Activated CD8-positive, alpha-beta T cell treated with anti-CD3 and anti-CD28 coated beads for 36 hours (primary cell): ENCODE measurements around the gene UBE3C. TPM values are rescaled to one million over a fixed set of nuclear protein-coding genes. Genes with fewer than 3 reads are reported as not detected.
"Not testable (repeated sequence)": the region's sequence is repeated elsewhere in the genome, so short reads cannot be mapped to it uniquely, and the experiment has no call there.

Source experiments
- ATAC-seq: fragments of 200-7000 bp; cut with Tn5 transposase; one replicate; pipeline ENCODE4 v1.10.0; 2021; ENCODE audit warnings: mild to moderate bottlenecking, moderate library complexity
- CTCF ChIA-PET: fragments of 350-600 bp; sonication (Branson Sonifier 250); formaldehyde crosslinking; loops from one replicate; lab custom pipeline; 2021; ENCODE audit warnings: antibody characterized with exemption; lab: Charles Lee
- POLR2A ChIA-PET: fragments of 350-600 bp; sonication (Branson Sonifier 250); formaldehyde crosslinking; loops from one replicate; lab custom pipeline; 2021; ENCODE audit warnings: antibody characterized with exemption; lab: Charles Lee
- DNase-seq: peaks from one replicate; pipeline ENCODE4 v3.0.0-alpha.2; 2020
- H3K27ac Mint-ChIP-seq: one replicate; pipeline ENCODE4 v1.8.0; 2021; ENCODE audit warnings: mild to moderate bottlenecking, mixed read lengths
- H3K27me3 Mint-ChIP-seq: one replicate; pipeline ENCODE4 v1.8.0; 2021; ENCODE audit warnings: mixed read lengths
- H3K36me3 Mint-ChIP-seq: one replicate; pipeline ENCODE4 v1.8.0; 2021; ENCODE audit warnings: low read depth, mixed read lengths
- H3K4me1 Mint-ChIP-seq: one replicate; pipeline ENCODE4 v1.8.0; 2021; ENCODE audit warnings: low read depth, mixed read lengths
- H3K4me3 Mint-ChIP-seq: one replicate; pipeline ENCODE4 v1.8.0; 2021; ENCODE audit warnings: mild to moderate bottlenecking, moderate library complexity, mixed read lengths
- H3K9me3 Mint-ChIP-seq: one replicate; pipeline ENCODE4 v1.8.0; 2021; ENCODE audit warnings: mixed read lengths
- intact Hi-C: fragments of 100-400 bp; cut with micrococcal nuclease; formaldehyde crosslinking; loops from one replicate; pipeline ENCODE4 v1.10.0; 2022
- total RNA-seq, 2 experiments: library from RNA; stranded (reverse); gene quantifications; one replicate each; pipeline ENCODE4 v1.2.3, GENCODE V29; 2021
- TF ChIP-seq, protein P1 (sequence below): fragments of 200-600 bp; IDR thresholded peaks from one replicate; pipeline ENCODE4 v1.8.0; 2022; ENCODE audit warnings: antibody characterized with exemption, mild to moderate bottlenecking

Gene UBE3C
- total RNA-seq, 2 experiments from 2014 or later: 59.0 to 59.6 TPM

DNA sequence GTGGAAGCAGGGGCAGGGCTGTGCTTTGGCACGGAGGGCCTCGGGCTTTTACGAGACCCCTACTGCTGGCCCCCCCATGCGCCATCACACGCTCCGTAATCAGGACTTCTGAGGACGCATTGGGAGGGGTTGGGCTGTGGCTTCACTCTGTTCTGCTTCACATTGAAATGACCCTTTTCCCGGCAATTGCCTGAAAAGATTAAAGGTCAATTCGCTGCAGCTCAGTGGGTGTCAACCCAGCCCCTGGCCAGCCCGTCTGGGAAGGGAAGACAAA lies 41.7 kb upstream of the UBE3C start:
- no peaks in the 10 kb centered on the region for H3K4me1 Mint-ChIP-seq
- intact Hi-C loops: no loop called here
- CTCF ChIA-PET: no interaction called here
- DNase-seq (no peak), ATAC-seq (no peak)
- no peak overlapping the region for H3K27ac Mint-ChIP-seq
- H3K9me3 Mint-ChIP-seq: peaks cover 5% of the 10 kb centered on the region
- H3K36me3 Mint-ChIP-seq: no peaks in the 10 kb centered on the region
- H3K4me3 Mint-ChIP-seq: no peak overlapping the region
- TF ChIP-seq, protein P1, sequence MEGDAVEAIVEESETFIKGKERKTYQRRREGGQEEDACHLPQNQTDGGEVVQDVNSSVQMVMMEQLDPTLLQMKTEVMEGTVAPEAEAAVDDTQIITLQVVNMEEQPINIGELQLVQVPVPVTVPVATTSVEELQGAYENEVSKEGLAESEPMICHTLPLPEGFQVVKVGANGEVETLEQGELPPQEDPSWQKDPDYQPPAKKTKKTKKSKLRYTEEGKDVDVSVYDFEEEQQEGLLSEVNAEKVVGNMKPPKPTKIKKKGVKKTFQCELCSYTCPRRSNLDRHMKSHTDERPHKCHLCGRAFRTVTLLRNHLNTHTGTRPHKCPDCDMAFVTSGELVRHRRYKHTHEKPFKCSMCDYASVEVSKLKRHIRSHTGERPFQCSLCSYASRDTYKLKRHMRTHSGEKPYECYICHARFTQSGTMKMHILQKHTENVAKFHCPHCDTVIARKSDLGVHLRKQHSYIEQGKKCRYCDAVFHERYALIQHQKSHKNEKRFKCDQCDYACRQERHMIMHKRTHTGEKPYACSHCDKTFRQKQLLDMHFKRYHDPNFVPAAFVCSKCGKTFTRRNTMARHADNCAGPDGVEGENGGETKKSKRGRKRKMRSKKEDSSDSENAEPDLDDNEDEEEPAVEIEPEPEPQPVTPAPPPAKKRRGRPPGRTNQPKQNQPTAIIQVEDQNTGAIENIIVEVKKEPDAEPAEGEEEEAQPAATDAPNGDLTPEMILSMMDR: no peak
- POLR2A ChIA-PET: no interaction called here
- no peaks in the 10 kb centered on the region for H3K27me3 Mint-ChIP-seq

DNA sequence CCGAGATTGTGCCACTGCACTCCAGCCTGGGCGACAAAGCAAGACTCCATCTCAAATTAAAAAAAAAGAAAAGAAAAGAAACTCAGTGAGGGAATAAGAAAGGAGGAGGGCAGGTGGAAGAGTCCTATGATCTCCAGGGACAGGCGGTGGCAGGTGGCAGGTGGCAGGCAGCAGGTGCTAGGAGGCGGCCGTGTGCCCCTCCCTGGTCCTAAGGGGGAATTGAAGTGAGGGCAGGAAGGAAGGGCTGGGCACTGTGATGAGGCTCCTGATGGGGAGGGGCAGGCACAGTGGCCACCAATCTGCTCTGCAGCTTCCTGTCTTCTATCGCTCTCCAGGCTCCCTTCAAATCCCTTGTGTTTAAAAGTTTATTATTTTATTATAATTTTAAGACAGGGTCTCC lies 41.2 kb upstream of the UBE3C start:
- intact Hi-C loops: no loop called here
- ChIA-PET POLR2A (no interaction called here), CTCF (no interaction called here)
- H3K36me3 Mint-ChIP-seq: no peaks in the 10 kb centered on the region
- no peak overlapping the region for H3K27ac Mint-ChIP-seq
- no peak overlapping the region for H3K4me3 Mint-ChIP-seq
- ATAC-seq (no peak), DNase-seq (no peak)
- no peaks in the 10 kb centered on the region for H3K27me3 Mint-ChIP-seq
- H3K9me3 Mint-ChIP-seq: peaks cover 5% of the 10 kb centered on the region
- TF ChIP-seq, protein P1: no peak
- H3K4me1 Mint-ChIP-seq: no peaks in the 10 kb centered on the region

DNA sequence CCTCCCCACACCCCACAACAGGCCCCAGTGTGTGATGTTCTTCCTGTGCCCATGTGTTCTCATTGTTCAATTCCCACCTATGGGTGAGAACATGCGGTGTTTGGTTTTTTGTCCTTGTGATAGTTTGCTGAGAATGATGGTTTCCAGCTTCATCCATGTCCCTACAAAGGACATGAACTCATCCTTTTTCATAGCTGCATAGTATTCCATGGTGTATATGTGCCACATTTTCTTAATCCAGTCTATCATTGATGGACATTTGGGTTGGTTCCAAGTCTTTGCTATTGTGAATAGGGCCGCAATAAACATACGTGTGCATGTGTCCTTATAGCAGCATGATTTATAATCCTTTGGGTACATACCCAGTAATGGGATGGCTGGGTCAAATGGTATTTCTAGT lies 38.7 kb upstream of the UBE3C start:
- H3K27ac Mint-ChIP-seq, H3K9me3 Mint-ChIP-seq, H3K36me3 Mint-ChIP-seq, CTCF ChIA-PET, intact Hi-C loops, POLR2A ChIA-PET, H3K27me3 Mint-ChIP-seq, H3K4me3 Mint-ChIP-seq, ATAC-seq, DNase-seq, H3K4me1 Mint-ChIP-seq: not testable (repeated sequence)

DNA sequence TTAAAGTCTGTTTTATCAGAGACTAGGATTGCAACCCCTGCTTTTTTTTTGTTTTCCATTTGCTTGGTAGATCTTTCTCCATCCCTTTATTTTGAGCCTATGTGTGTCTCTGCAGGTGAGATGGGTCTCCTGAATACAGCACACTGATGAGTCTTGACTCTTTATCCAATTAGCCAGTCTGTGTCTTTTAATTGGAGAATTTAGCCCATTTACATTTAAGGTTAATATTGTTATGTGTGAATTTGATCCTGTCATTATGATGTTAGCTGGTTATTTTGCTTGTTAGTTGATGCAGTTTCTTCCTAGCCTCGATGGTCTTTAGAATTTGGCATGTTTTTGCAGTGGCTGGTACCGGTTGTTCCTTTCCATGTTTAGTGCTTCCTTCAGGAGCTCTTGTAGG lies 35.1 kb upstream of the UBE3C start:
- CTCF ChIA-PET, H3K36me3 Mint-ChIP-seq, H3K9me3 Mint-ChIP-seq, POLR2A ChIA-PET, H3K4me1 Mint-ChIP-seq, H3K4me3 Mint-ChIP-seq, DNase-seq, intact Hi-C loops, H3K27ac Mint-ChIP-seq, ATAC-seq: not testable (repeated sequence)
- H3K27me3 Mint-ChIP-seq: peaks cover 15% of the 10 kb centered on the region

DNA sequence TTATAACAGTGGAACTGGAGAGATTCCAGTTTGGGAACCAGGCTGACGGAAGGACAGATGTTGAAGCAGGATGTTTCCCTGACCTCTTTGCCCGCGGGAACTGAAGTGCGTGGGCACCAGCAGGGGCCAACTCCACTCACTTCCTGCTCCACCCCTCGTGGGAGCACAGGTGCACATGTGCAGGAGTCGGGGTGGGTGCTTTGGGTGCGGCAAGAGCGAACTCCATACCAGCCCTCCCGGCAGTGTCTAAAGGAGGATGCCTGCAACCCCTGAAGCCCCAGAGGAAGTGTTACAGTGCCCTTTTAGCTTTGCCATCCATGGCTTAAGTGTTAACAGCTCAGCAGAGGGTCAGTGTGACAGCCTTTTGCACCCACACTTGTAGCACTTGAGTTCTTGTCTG lies 27.4 kb upstream of the UBE3C start:
- H3K27me3 Mint-ChIP-seq: peaks cover 25% of the 10 kb centered on the region
- H3K4me3 Mint-ChIP-seq: no peak overlapping the region

DNA sequence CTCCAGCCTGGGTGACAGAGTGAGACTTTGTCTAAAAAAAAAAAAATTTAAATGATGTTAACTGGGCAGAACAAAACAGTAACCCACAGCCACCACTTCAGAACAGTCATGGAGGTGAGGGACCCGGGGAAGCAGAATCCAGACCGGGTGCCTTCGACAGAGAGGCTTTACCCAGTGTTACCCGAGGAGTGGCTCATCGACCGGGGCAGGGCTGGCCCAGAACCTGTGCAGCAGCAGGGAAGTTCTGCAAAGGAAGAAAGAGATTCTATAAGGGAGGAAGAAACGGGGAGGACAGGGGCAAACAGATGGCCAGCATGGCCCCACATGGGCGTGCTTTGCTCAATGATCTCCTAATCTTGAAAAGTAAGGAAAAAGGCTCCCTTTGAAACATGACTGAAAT lies 26.0 kb upstream of the UBE3C start:
- no peak overlapping the region for H3K4me3 Mint-ChIP-seq
- intact Hi-C loops: no loop called here
- ATAC-seq (no peak), DNase-seq (no peak)
- POLR2A ChIA-PET: no interaction called here
- H3K27ac Mint-ChIP-seq: no peak overlapping the region
- TF ChIP-seq, protein P1: no peak
- H3K9me3 Mint-ChIP-seq: peaks cover 12% of the 10 kb centered on the region
- H3K27me3 Mint-ChIP-seq: peaks cover 22% of the 10 kb centered on the region
- peaks cover 3% of the 10 kb centered on the region for H3K36me3 Mint-ChIP-seq
- H3K4me1 Mint-ChIP-seq: no peaks in the 10 kb centered on the region
- CTCF ChIA-PET: no interaction called here

More for the DNA sequence above, 27.4 kb upstream of the UBE3C start:
- Mint-ChIP-seq H3K4me1 (no peaks in the 10 kb centered on the region), H3K9me3 (peaks cover 14% of the 10 kb centered on the region), H3K36me3 (peaks cover 3% of the 10 kb centered on the region), H3K27ac (no peak overlapping the region)
- POLR2A ChIA-PET: no interaction called here
- intact Hi-C loops: no loop called here
- CTCF ChIA-PET: no interaction called here
- TF ChIP-seq, protein P1: no peak
- DNase-seq: no peak
- no peak for ATAC-seq
